ENCODE results near the gene ELP4. TPM values are rescaled to one million over a fixed set of nuclear protein-coding genes. Genes with fewer than 3 reads are reported as not detected.

The ELP4 gene
- total and polyA plus RNA-seq, 2 donors (not counting 1 experiment from before 2014, with no cell fraction given): 7.1 to 31.3 TPM

DNA sequence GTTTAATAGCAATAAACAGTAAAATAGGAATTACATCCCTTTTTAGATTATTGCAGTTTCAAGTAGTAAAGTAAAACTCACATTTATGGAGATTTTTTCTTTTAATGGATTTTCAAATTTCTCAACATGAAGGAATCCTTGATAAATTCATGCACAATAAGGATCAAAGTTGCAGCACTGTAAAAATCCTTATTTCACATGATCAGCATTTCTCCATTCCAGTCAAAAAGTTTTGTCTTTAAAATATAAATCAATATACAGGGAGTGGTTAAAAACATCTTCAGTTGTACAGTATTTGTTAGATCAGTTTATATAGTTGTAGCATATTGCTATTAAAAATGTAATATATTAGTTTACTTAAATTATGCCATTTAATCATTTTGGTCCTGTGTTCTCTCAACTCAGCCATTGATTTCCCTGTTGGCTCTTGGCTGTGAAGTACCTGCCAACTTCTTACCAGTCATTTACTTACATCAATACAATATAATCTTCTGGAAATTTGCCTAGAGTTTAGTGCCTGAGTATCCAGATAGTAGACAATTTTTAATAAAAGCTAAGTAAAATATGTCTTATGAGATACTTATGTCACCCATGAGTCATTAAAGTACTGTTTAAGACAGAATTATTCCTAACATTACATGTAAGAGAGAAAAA lies 12.1 kb downstream of the ELP4 start:
- Histone ChIP-seq H3K27ac (ENCODE audit: low read length in 2 of 2) (no peak overlapping the region), H4K20me1 (ENCODE audit: control insufficient read depth, insufficient read depth, low read length, poor library complexity, severe bottlenecking) (no peaks in the 10 kb centered on the region), H3K79me2 (ENCODE audit: control insufficient read depth, insufficient read depth, low read length) (no peaks in the 10 kb centered on the region), H2AFZ (ENCODE audit: insufficient read depth, low read depth, low read length, poor library complexity, severe bottlenecking) (no peak overlapping the region), H3K4me1 (ENCODE audit: control insufficient read depth in 2 of 2, insufficient read depth in 2 of 2, low read length in 2 of 2) (no peaks in the 10 kb centered on the region), H3K4me3 (ENCODE audit: control extremely low read depth in 1 of 5, extremely low read depth in 1 of 5, insufficient read depth in 1 of 5, low read depth in 2 of 5, low read length in 4 of 5) (no peak overlapping the region), H3K9ac (ENCODE audit: low read length) (no peak overlapping the region), H3K36me3 (replicated peaks in 1 of 2; ENCODE audit: control extremely low read depth in 1 of 2, control insufficient read depth in 1 of 2, extremely low read depth in 1 of 2, insufficient read depth in 2 of 2, low read length in 1 of 2) (no peaks in the 10 kb centered on the region), H3K27me3 (replicated peaks in 1 of 4; ENCODE audit: control extremely low read depth in 1 of 4, control insufficient read depth in 3 of 4, insufficient read depth in 4 of 4, low read length in 3 of 4) (no peaks in the 10 kb centered on the region), H3K4me2 (replicated peaks; ENCODE audit: low read depth, low read length, poor library complexity, severe bottlenecking) (no peak overlapping the region), H3K9me3 (ENCODE audit: control extremely low read depth in 1 of 3, control insufficient read depth in 2 of 3, insufficient read depth in 1 of 3, low read length in 2 of 3) (no peaks in the 10 kb centered on the region)
- intact Hi-C loops (cut with micrococcal nuclease): no loop called here
- H3K4me3 Mint-ChIP-seq: no peak overlapping the region
- ChIA-PET CTCF (no interaction called here), POLR2A (no interaction called here)
- no peaks in the 10 kb centered on the region for H3K9me3 Mint-ChIP-seq (ENCODE audit: insufficient read depth)
- DNase-seq (no peak), ATAC-seq (ENCODE audit: low read depth) (no peak)
- no peaks in the 10 kb centered on the region for H3K27me3 Mint-ChIP-seq
- H3K4me1 Mint-ChIP-seq: no peaks in the 10 kb centered on the region
- TF ChIP-seq EZH2 (IDR thresholded peaks at IDR 0.05; ENCODE audit: borderline replicate concordance, insufficient read depth, low read depth, low read length, poor library complexity, severe bottlenecking): no peak
- TF ChIP-seq, protein P1, sequence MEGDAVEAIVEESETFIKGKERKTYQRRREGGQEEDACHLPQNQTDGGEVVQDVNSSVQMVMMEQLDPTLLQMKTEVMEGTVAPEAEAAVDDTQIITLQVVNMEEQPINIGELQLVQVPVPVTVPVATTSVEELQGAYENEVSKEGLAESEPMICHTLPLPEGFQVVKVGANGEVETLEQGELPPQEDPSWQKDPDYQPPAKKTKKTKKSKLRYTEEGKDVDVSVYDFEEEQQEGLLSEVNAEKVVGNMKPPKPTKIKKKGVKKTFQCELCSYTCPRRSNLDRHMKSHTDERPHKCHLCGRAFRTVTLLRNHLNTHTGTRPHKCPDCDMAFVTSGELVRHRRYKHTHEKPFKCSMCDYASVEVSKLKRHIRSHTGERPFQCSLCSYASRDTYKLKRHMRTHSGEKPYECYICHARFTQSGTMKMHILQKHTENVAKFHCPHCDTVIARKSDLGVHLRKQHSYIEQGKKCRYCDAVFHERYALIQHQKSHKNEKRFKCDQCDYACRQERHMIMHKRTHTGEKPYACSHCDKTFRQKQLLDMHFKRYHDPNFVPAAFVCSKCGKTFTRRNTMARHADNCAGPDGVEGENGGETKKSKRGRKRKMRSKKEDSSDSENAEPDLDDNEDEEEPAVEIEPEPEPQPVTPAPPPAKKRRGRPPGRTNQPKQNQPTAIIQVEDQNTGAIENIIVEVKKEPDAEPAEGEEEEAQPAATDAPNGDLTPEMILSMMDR (IDR thresholded peaks at IDR 0.05): no peak
- no peak overlapping the region for H3K27ac Mint-ChIP-seq

DNA sequence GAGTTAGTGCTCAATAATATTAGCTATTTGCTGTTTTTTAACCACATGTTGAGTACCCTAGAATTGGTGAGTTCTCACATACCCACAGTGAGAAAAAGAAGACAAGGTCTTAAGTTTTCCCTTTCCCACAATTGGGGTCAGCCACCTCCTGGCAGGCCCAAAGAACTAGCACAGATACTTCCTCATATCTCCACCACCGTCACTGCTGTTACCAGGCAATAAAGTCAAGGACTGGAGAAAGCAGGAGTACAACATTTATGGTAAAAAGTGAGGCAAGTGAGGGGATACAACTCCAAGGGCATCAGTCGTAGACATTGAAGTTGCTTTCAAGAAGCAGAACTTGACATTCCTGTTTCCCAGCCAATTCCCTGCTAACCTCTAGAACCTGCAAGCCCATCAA lies 19.6 kb downstream of the ELP4 start:
- H2AFZ ChIP-seq (ENCODE audit: insufficient read depth, low read depth, low read length, poor library complexity, severe bottlenecking): no peak overlapping the region
- no peaks in the 10 kb centered on the region for H4K20me1 ChIP-seq (ENCODE audit: control insufficient read depth, insufficient read depth, low read length, poor library complexity, severe bottlenecking)
- no peaks in the 10 kb centered on the region for H3K4me1 Mint-ChIP-seq
- no peak overlapping the region for H3K4me3 Mint-ChIP-seq
- H3K27ac ChIP-seq (ENCODE audit: low read length in 2 of 2): no peak overlapping the region
- intact Hi-C loops (cut with micrococcal nuclease): no loop called here
- no peaks in the 10 kb centered on the region for H3K27me3 ChIP-seq (replicated peaks in 1 of 4; ENCODE audit: control extremely low read depth in 1 of 4, control insufficient read depth in 3 of 4, insufficient read depth in 4 of 4, low read length in 3 of 4)
- H3K79me2 ChIP-seq (ENCODE audit: control insufficient read depth, insufficient read depth, low read length): no peaks in the 10 kb centered on the region
- no peak for TF ChIP-seq EZH2 (IDR thresholded peaks at IDR 0.05; ENCODE audit: borderline replicate concordance, insufficient read depth, low read depth, low read length, poor library complexity, severe bottlenecking)
- TF ChIP-seq, protein P1 (IDR thresholded peaks at IDR 0.05): no peak
- H3K4me2 ChIP-seq (replicated peaks; ENCODE audit: low read depth, low read length, poor library complexity, severe bottlenecking): no peak overlapping the region
- CTCF ChIA-PET: no interaction called here
- no peaks in the 10 kb centered on the region for H3K9me3 Mint-ChIP-seq (ENCODE audit: insufficient read depth)
- no peak overlapping the region for H3K27ac Mint-ChIP-seq
- H3K27me3 Mint-ChIP-seq: no peaks in the 10 kb centered on the region
- H3K4me3 ChIP-seq (ENCODE audit: control extremely low read depth in 1 of 5, extremely low read depth in 1 of 5, insufficient read depth in 1 of 5, low read depth in 2 of 5, low read length in 4 of 5): no peak overlapping the region
- POLR2A ChIA-PET: no interaction called here
- H3K9ac ChIP-seq (ENCODE audit: low read length): no peak overlapping the region
- H3K9me3 ChIP-seq (ENCODE audit: control extremely low read depth in 1 of 3, control insufficient read depth in 2 of 3, insufficient read depth in 1 of 3, low read length in 2 of 3): peaks cover 0 to 6% (median 0%) of the 10 kb centered on the region in 3 donors
- ATAC-seq (ENCODE audit: low read depth) (no peak), DNase-seq (no peak)
- no peaks in the 10 kb centered on the region for H3K4me1 ChIP-seq (ENCODE audit: control insufficient read depth in 2 of 2, insufficient read depth in 2 of 2, low read length in 2 of 2)
- no CpG with 5 or more reads among the region's 2 CpGs for WGBS (ENCODE audit: insufficient coverage)
- H3K36me3 ChIP-seq (replicated peaks in 1 of 2; ENCODE audit: control extremely low read depth in 1 of 2, control insufficient read depth in 1 of 2, extremely low read depth in 1 of 2, insufficient read depth in 2 of 2, low read length in 1 of 2): no peaks in the 10 kb centered on the region

Data from B cell (primary cell).